Right lung (tissue), 5 donors: Measurements from ENCODE around the gene DMRTB1. TPM values are rescaled to one million over a fixed set of nuclear protein-coding genes. Genes with fewer than 3 reads are reported as not detected.
A peak's percentile ranks its signal among the peaks of the same experiment; 100 is the strongest.

ENCODE experiments used
- DNase-seq, 2 donors: peaks; one replicate each; pipeline ENCODE4 v3.0.0-alpha.2; 2013
- polyA plus RNA-seq, 5 donors: library from polyadenylated mRNA; unstranded; fragments of 120-200 nt; gene quantifications; one replicate each; pipeline versions ENCODE4 v1.2.1 to v1.2.3, GENCODE V29; 2013; ENCODE audit warnings: inconsistent platforms in 1 of 5, low replicate concordance in 1 of 5; ENCODE audit not compliant: insufficient read length in 5 of 5, insufficient read depth in 1 of 5

DMRTB1 gene
- polyA plus RNA-seq, 5 donors = not detected

GRCh38 chr1:53463961-53464899 lies 5.0 kb downstream of the DMRTB1 start:
- DNase-seq = no peak

GRCh38 chr1:53465023-53465957 lies 6.1 kb downstream of the DMRTB1 start:
- DNase-seq = no peak

GRCh38 chr1:53467391-53467790 lies 8.2 kb downstream of the DMRTB1 start:
- DNase-seq = no peak

GRCh38 chr1:53468374-53468773 lies 9.2 kb downstream of the DMRTB1 start:
- DNase-seq = no peak

GRCh38 chr1:53469373-53469772 lies 10.2 kb downstream of the DMRTB1 start:
- DNase-seq = no peak

GRCh38 chr1:53470155-53470554 lies 11.0 kb downstream of the DMRTB1 start:
- peak; percentile 56 to 69 for DNase-seq

- DNase-seq = no peak
These were observed 11.4 kb downstream of the DMRTB1 start for GRCh38 chr1:53470584-53470983.

GRCh38 chr1:53471000-53471399 lies 11.8 kb downstream of the DMRTB1 start:
- DNase-seq = no peak

- no peak for DNase-seq
These were observed 14.3 kb downstream of the DMRTB1 start for GRCh38 chr1:53473463-53473862.

- no peak for DNase-seq
These were observed 16.5 kb downstream of the DMRTB1 start for GRCh38 chr1:53475664-53476063.

GRCh38 chr1:53476579-53476978 lies 17.4 kb downstream of the DMRTB1 start:
- no peak for DNase-seq

- DNase-seq = no peak
These were observed 18.7 kb downstream of the DMRTB1 start for GRCh38 chr1:53477651-53478501.

- DNase-seq = no peak
These were observed 19.3 kb downstream of the DMRTB1 start for GRCh38 chr1:53478502-53478818.

GRCh38 chr1:53480678-53481077 lies 21.5 kb downstream of the DMRTB1 start:
- DNase-seq = no peak

- DNase-seq = no peak
These were observed 22.3 kb downstream of the DMRTB1 start for GRCh38 chr1:53481456-53481855.

- DNase-seq = no peak
These were observed 23.4 kb downstream of the DMRTB1 start for GRCh38 chr1:53482441-53483153.

GRCh38 chr1:53483170-53483569 lies 24.0 kb downstream of the DMRTB1 start:
- DNase-seq = no peak

GRCh38 chr1:53483656-53484055 lies 24.5 kb downstream of the DMRTB1 start:
- no peak for DNase-seq

- DNase-seq = no peak
These were observed 25.7 kb downstream of the DMRTB1 start for GRCh38 chr1:53484705-53485477.
